HEK293T (cell line): ENCODE measurements around the gene ADAMTSL2.

ENCODE experiments used
- ARNT ChIP-seq: fragments of 450-650 bp; IDR thresholded peaks from 2 replicates; pipeline ENCODE4 v1.6.1; 2017; ENCODE audit warnings: mild to moderate bottlenecking
- BHLHE40 ChIP-seq: fragments of 450-650 bp; IDR thresholded peaks from 2 replicates; pipeline ENCODE4 v1.6.1; 2016; ENCODE audit warnings: mild to moderate bottlenecking, moderate library complexity, borderline replicate concordance
- ELF4 ChIP-seq: fragments of 450-650 bp; IDR thresholded peaks from 2 replicates; pipeline ENCODE4 v1.6.1; 2017; ENCODE audit warnings: antibody characterized with exemption
- FOXA1 ChIP-seq: fragments of 450-650 bp; IDR thresholded peaks from 2 replicates; pipeline ENCODE4 v1.6.1; 2016; ENCODE audit warnings: mild to moderate bottlenecking
- FOXK2 ChIP-seq: fragments of 450-650 bp; IDR thresholded peaks from 2 replicates; pipeline ENCODE4 v1.6.1; 2016; ENCODE audit warnings: mild to moderate bottlenecking
- FOXM1 ChIP-seq: fragments of 450-650 bp; IDR thresholded peaks from 2 replicates; pipeline ENCODE4 v1.6.1; 2017; ENCODE audit warnings: mild to moderate bottlenecking, borderline replicate concordance
- HDGF ChIP-seq: fragments of 450-650 bp; IDR thresholded peaks from 2 replicates; pipeline ENCODE4 v1.6.1; 2017; ENCODE audit warnings: antibody characterized with exemption, borderline replicate concordance
- L3MBTL2 ChIP-seq: fragments of 450-650 bp; conservative IDR thresholded peaks from 2 replicates; pipeline ENCODE4 v1.6.1; 2016; ENCODE audit warnings: mild to moderate bottlenecking
- LEF1 ChIP-seq: fragments of 450-650 bp; IDR thresholded peaks from 2 replicates; pipeline ENCODE4 v1.6.1; 2017; ENCODE audit warnings: mild to moderate bottlenecking, borderline replicate concordance
- NFRKB ChIP-seq: fragments of 450-650 bp; IDR thresholded peaks from 2 replicates; pipeline ENCODE4 v1.6.1; 2016; ENCODE audit warnings: mild to moderate bottlenecking, moderate library complexity
- PKNOX1 ChIP-seq: fragments of 450-650 bp; IDR thresholded peaks from 2 replicates; pipeline ENCODE4 v1.6.1; 2016
- SP1 ChIP-seq: fragments of 450-650 bp; IDR thresholded peaks from 2 replicates; pipeline ENCODE4 v1.6.1; 2017
- TARDBP ChIP-seq: fragments of 450-650 bp; IDR thresholded peaks from 2 replicates; pipeline ENCODE4 v1.6.1; 2016
- ZNF384 ChIP-seq: fragments of 450-650 bp; IDR thresholded peaks from 2 replicates; pipeline ENCODE4 v1.6.1; 2016

- no peak for TF ChIP-seq ELF4
- TF ChIP-seq HDGF: no peak
- TF ChIP-seq FOXK2: no peak
- no peak for TF ChIP-seq ARNT
- TF ChIP-seq SP1: no peak
- TF ChIP-seq PKNOX1: no peak
- TF ChIP-seq FOXM1: no peak
- TF ChIP-seq ZNF384: no peak
- no peak for TF ChIP-seq TARDBP
- TF ChIP-seq BHLHE40: no peak
- TF ChIP-seq NFRKB: no peak
- no peak for TF ChIP-seq L3MBTL2
- TF ChIP-seq FOXA1: no peak
- TF ChIP-seq LEF1: no peak
These were observed 73.9 kb downstream of the ADAMTSL2 start for GRCh38 chr9:133608382-133608781.
